ENCODE data around the gene CREBL2.
A peak's percentile ranks its signal among the peaks of the same experiment; 100 is the strongest.

CREBL2 gene

GRCh38 chr12:12681061-12681765 is 69.5 kb downstream of the CREBL2 start:
- no peak for DNase-seq (ENCODE audit: low spot score)

DNA sequence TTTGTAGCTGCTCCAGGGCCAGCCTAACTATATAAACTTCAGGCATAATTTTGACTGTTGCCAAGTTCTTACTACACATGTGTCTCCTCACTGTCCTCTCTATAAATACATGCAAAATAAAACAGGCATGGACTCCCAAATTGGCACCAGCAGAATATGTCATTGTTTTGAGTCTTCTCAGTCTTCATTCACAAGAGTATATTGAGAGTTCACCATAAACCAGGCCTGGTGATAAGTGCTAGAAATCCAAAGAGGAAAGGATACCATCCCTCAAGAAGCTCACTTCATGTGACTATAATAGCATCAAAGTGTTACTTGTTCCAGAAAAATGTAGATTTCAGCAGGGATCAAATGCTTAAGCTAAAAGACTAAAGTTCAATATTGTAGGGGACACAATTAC is 70.6 kb downstream of the CREBL2 start:
- DNase-seq (ENCODE audit: low spot score), result no peak

GRCh38 chr12:12683136-12683697 is 71.5 kb downstream of the CREBL2 start:
- DNase-seq (ENCODE audit: low spot score), result no peak

GRCh38 chr12:12683725-12684124 is 72.0 kb downstream of the CREBL2 start:
- no peak for DNase-seq (ENCODE audit: low spot score)

- DNase-seq (ENCODE audit: low spot score), result peak; percentile 45
Observed at GRCh38 chr12:12684375-12685106, 72.9 kb downstream of the CREBL2 start.

DNA sequence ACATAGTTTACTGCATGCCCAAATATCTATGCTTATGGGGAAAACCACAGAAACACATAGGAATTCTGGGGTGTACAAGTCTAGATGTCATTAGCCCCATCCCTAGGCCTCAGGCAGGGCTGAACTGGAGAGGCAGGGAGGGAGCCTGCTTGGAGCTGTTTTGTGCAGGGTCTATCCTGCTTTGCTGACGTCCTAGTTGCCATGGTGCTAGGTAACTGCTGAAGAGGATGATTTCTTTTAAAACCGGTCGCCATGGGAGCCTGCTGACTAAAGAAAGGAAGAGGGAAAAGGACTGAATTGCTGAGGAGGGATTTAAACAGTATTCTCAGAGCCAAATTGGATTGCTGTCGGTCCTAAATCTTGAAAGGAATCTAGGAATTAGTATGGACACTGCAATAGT is 73.6 kb downstream of the CREBL2 start:
- no peak for DNase-seq (ENCODE audit: low spot score)

- no peak for DNase-seq (ENCODE audit: low spot score)
Observed at GRCh38 chr12:12686472-12686871, 74.8 kb downstream of the CREBL2 start.

DNA sequence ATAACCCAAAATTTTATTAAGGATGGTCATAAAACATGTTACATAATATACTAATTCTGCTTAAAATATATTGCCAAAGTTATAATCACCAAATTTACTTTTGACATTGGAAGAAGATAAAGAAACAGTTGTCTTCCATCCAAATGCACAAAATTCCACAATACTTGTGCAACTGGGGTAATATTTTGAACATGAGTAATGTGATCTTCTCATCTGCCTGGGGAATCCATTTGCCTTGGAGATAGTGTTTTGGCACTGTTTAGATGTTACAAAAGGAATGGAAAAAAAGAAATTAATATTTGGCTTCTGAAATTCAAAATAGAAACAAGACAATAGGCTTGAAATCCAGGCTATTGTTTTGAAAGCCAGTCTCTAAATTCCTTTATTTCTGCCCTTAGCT is 75.2 kb downstream of the CREBL2 start:
- DNase-seq (ENCODE audit: low spot score), result no peak

DNA sequence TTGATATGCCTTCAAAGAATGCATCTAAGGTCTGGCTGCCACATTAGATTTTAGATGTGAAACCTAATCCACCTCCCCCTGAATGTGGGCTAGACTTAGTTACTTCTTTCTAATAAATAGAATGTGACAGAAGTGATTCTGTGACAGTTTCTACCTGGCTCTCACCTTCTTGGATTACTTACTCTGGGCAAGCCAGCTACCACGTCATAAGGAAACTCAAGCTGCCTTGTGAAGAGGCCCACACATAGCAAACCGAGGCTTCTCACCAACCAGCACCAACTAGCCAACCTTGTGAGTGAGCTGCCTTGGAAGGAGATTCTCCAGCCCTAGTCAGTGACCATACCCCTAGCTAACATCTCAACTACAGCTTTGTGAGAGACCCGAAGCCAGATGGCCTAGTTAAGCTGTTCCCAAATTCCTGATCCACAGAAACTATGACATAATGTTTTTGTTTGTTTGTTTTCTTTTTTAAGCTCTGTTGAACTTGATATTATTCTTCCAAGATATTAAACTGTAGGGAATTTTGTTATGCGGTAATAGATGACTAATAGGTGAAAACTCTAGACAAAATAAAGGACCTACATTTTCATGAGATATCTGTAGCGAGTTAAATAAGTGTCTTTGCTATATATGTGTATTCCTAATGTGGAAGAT is 78.1 kb downstream of the CREBL2 start:
- DNase-seq (ENCODE audit: low spot score), result no peak

- DNase-seq (ENCODE audit: low spot score), result no peak
Observed at GRCh38 chr12:12691549-12691948, 79.9 kb downstream of the CREBL2 start.

GRCh38 chr12:12693111-12693671 is 81.5 kb downstream of the CREBL2 start:
- no peak for DNase-seq (ENCODE audit: low spot score)

Measured in D341Med (cell line).